ENCODE measurements around the gene JAM3. TPM values are rescaled to one million over a fixed set of nuclear protein-coding genes. Genes with fewer than 3 reads are reported as not detected.

JAM3 gene
- total and polyA plus RNA-seq, 9 of the 15 experiments (the other 6 are each of a cell fraction or from before 2014, with no cell fraction given): 0.22 to 0.76 (median 0.40) TPM

GRCh38 chr11:134074346-134074745 is 5.5 kb downstream of the JAM3 start (continued):
- TF ChIP-seq GMEB1 (CRISPR knock-in tag; IDR thresholded peaks at IDR 0.05) (no peak), ZNF217 (CRISPR knock-in tag; IDR thresholded peaks at IDR 0.05) (no peak), ZNF551 (CRISPR knock-in tag; IDR thresholded peaks at IDR 0.05) (no peak)

- POLR2A ChIA-PET: no interaction called here
- Histone ChIP-seq H3K9ac (ENCODE audit: insufficient read depth in 1 of 2, low read depth in 2 of 2, low read length in 2 of 2) (no peak overlapping the region), H3K79me2 (ENCODE audit: control insufficient read depth, insufficient read depth, low read length) (no peaks in the 10 kb centered on the region), H3K9me1 (ENCODE audit: control insufficient read depth, insufficient read depth, low read length) (no peaks in the 10 kb centered on the region), H4K20me1 (replicated peaks; ENCODE audit: control insufficient read depth, insufficient read depth, low read length) (no peaks in the 10 kb centered on the region), H3K4me1 (replicated peaks in 1 of 2; ENCODE audit: control insufficient read depth in 2 of 2, insufficient read depth in 2 of 2, low read length in 2 of 2) (no peaks in the 10 kb centered on the region), H3K4me2 (ENCODE audit: insufficient read depth, low read length) (no peak overlapping the region), H3K36me3 (ENCODE audit: control insufficient read depth, insufficient read depth, low read length) (no peaks in the 10 kb centered on the region), H3K4me3 (no peak overlapping the region), H3K9me3 (replicated peaks; ENCODE audit: control insufficient read depth, insufficient read depth, low read depth, low read length) (no peaks in the 10 kb centered on the region), H2AFZ (ENCODE audit: low read depth, low read length) (no peak overlapping the region), H3K27me3 (ENCODE audit: control insufficient read depth in 2 of 2, insufficient read depth in 2 of 2, low read length in 2 of 2) (peaks cover 4 to 10% of the 10 kb centered on the region in 2 experiments), H3K27ac (ENCODE audit: extremely low read depth, low read depth, low read length) (no peak overlapping the region)
- FAIRE-seq: no peak
- 0% methylated on average over 1 of the region's 1 CpG for WGBS (ENCODE audit: insufficient coverage, low coverage, missing lambda C conversion rate)
- no peak for DNase-seq (ENCODE audit: extremely low read depth in 1 of 4, low spot score in 3 of 4)
- no TSS peak for BruUV-seq (replicated peaks)
- no peak for ATAC-seq
- TF ChIP-seq KDM4B (IDR thresholded peaks at IDR 0.05; ENCODE audit: borderline replicate concordance in 2 of 2, low read depth in 1 of 2) (no peak), GATA2 (CRISPR knock-in tag; IDR thresholded peaks at IDR 0.05) (no peak), POLR2B (IDR thresholded peaks at IDR 0.05; ENCODE audit: low read depth, partially characterized antibody) (no peak), IRF1 (CRISPR knock-in tag; IDR thresholded peaks at IDR 0.05; ENCODE audit: borderline replicate concordance) (no peak), SLC30A9 (CRISPR knock-in tag; IDR thresholded peaks at IDR 0.05) (no peak), RNF2 (IDR thresholded peaks at IDR 0.05) (no peak), AFF4 (CRISPR knock-in tag; IDR thresholded peaks at IDR 0.05) (no peak), CREM (IDR thresholded peaks at IDR 0.05; ENCODE audit: low read depth) (no peak), MTA1 (IDR thresholded peaks at IDR 0.05; ENCODE audit: borderline replicate concordance) (no peak), TAF1 (IDR thresholded peaks at IDR 0.05; ENCODE audit: control insufficient read depth, extremely low read depth, insufficient read depth, low read length, severe bottlenecking) (no peak)
- CTCF ChIA-PET (ENCODE audit: low intra/inter-chr PET ratio): no interaction called here
- intact Hi-C loops (cut with micrococcal nuclease): no loop called here
- in situ Hi-C loops (cut with MboI): no loop called here
These were observed 5.9 kb downstream of the JAM3 start for GRCh38 chr11:134074766-134075165.
